SW 1271 (cell line): ENCODE results near the gene BCAS4.

Experiments
- DNase-seq, 2 experiments: peaks; one replicate each; lab custom pipeline; 2025; lab: John Stamatoyannopoulos, UW

Gene BCAS4

DNA sequence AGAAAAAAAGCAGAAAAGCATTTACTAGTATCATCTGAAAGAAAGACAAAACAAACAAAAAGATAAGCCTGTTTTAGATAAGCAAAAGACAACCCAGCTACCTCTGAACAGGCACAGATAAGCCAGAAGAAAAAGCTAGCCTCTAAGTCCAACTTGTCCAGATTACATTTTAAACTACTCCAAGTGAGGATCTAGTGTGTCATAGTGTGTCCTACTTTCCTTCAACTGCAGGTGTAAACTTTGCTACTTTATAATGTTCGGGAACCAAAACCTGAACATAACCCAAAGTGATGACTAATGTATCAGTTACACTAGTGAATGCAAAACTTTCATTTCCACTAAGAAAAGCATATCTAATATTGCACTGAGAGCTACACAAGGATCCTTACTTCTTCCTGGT is 116.9 kb downstream of the BCAS4 start:
- DNase-seq = no peak

DNA sequence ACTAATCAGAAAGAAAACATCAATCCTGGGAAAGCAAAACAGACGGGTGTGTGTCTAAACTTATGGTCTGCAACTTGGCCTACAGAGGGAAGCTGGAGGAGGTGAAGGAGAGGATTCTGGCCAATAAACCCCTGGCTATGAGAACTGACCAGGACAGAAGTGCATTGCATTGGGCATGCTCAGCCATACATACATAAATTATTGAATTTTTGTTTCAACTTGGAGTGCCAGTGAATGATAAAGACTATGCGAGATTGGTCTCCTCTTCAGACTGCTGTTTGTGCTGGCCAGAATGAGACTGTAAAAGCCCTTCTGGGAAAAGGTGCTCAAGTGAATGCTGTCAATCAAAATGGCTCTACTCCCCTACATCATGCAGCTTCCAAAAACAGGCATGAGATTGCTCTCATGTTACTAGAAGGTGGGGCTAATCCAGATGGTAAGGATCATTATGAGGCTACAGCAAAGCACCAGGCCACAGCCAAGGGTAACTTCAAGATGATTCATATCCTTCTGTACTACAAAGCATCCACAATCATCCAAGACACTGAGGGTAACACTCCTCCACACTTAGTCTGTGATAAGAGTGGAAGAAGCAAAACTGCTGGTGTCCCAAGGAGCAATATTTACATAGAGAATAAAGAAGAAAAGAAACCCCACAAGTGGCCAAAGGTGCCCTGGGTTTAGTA is 119.0 kb downstream of the BCAS4 start:
- peak; percentile 39 to 81 for DNase-seq

DNA sequence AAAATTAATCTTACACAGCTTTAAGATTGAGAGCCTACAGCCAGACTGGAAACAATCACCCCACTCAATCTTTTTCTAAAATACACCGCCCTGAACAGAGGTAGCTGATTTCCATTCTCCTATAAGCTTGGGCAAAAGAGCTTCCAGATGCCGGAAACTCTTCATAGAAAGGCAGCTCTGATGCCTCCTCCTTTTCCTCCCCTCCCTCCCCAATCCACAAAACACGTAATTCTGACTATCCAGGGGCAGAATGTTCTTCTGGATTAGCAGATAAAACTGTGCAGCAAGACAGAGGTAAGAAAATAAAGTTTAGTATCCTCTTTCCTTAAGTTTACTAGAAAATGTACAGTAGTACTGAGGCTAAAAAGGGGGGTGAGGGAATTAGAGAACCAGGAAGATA is 120.6 kb downstream of the BCAS4 start:
- no peak for DNase-seq

DNA sequence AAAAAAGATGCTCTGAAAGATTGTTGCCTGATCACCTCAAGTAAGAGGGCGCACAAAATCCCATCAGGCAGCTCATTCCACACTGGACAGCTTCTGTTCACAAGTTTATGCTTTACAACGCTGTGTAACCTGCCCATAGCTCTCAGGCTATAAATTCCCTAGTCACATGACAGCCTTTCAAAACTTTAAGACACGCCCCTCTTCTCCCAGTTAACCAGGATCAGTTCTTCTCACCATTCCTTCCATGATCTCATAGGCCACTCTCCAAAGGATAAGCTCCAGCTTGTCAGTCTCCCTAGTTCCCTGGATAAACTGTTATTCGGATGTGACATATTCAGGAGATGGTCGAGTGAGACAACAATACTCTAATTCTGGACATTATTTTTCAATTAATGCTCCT is 121.4 kb downstream of the BCAS4 start:
- peak in 1 of 2 experiments; percentile 23 for DNase-seq

DNA sequence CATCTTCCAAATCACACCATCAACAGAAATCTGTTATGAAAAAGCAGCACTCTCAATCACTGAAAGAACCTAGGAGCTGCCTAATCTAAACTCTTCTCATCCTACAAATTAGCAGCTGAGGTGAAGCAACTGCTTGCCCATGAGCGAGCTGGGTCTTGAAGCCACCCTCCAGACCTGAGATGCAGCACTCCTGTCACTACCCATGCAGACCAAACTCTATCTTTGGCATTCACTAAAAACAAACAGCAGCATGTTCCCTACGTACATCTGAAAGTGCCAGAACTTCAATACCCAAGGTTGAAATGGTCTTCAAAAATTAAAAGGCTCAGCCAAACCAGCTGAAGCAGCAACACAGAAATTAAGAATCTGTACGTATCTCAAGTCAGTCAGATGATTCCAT is 122.1 kb downstream of the BCAS4 start:
- no peak for DNase-seq

DNA sequence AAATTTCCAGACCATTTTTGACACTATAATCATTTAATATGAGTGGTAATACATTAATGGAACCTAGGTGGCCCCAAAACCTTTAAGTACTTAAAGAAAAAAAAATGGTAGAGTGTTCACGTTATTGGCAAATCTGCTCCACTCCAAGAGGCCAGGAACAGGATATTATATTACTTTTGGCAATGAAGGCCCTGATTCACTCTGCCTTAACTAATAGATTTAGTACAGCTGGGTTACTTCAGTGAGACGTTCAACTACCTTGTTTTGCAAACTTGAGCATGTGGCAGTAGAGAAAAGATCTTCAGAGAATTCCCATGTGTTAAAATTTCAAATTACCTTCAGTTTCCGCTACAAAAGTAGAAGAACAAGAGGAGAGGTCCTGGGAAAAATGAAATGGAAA is 123.5 kb downstream of the BCAS4 start:
- DNase-seq = no peak

DNA sequence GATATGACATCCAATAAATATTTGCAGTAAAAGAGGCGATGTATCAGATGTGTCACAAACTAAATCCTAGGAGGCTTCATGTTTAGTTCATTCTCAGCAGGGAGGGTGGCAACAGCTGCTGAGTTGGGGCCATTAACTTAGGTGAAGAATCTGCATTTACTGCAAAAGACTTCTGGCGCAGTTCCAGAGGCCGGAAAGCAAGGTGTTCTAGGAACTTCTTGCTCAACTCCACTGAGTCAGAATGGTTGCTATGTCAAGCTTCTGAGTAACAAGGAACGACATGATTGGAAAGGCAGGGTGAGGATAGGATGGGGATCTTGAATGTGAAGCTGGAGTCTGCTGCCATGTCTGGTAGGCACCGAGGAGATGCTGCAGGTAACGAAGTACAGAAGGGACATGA is 124.7 kb downstream of the BCAS4 start:
- DNase-seq = peak in 1 of 2 experiments; percentile 53

DNA sequence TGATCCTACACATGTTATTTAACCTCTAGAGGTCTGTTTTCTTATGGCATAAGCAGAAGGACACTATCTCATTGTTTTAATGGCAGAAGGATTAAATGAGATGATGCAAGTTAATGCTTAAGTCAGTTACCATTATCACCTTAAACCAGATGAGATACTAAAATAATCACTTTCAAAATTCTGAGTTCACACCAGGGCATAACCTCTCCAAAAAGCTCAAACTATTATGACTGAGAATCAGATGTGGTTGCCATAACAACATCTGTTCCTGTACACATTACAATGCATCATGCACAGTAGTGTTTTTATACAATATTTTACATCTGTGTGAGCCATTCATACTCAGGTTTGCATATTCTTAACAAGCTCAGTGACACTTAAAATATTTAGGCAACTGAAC is 126.1 kb downstream of the BCAS4 start:
- DNase-seq = peak in 1 of 2 experiments; percentile 18

DNA sequence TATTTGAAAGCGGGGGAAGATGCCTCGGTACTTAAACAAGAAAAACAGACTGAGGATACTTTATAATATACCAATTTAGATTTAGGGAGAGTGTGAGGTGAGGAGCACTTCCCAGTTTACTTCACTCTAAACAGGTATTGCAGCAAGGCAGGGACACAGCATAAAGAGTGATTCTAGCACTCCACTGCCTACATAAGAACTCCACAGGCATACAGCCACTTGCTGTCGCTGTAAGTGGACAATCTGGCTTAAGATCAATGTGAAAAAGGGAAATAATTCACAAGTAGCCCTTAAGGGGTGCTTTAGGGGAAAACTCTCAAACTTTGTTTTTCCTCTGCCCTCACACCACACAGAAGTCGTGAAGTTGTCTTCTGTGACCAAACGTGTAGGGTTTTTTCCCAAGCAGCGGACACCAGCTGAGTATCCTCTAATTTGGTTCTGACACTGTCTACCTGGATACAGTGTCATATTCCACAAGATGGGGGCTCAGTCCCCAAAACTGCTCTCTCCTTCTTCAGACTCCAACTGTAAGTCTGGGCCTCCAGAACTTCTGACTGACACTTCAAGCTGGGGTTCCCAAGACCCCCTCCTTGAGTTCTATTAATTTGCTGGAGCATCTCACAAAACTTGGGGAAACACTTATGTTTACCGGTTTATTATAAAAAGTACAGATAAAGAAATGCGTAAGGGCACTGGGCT is 127.1 kb downstream of the BCAS4 start:
- no peak for DNase-seq

DNA sequence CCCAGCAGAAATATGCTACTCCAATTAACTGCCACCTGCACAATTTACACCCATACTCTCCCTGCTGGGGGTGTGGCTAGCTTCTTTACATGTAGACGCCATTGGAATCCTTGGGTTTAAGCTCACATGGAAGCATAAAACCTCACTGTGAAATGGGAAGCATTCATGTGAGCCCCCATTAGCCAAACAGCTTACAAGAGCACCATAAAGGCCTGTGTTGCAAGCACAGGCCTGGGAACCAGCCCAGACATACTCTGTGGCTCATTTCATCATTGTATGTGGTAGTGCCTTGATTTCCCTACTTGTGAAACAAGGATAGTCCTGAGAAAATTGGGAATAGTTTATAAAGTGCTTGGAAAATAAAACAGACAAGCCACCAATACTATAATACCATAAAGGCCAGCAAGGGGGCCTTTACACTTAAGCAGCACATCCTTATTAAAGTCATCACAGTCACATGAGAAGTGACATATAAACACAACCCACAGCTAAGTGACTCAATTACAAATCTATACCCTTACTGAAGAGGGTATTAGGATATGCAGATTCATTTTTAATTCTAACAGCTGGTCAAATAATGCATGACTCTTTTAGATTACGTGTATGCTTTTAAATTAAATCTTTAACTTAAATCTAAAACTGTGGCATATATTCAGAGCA is 129.5 kb downstream of the BCAS4 start:
- no peak for DNase-seq

DNA sequence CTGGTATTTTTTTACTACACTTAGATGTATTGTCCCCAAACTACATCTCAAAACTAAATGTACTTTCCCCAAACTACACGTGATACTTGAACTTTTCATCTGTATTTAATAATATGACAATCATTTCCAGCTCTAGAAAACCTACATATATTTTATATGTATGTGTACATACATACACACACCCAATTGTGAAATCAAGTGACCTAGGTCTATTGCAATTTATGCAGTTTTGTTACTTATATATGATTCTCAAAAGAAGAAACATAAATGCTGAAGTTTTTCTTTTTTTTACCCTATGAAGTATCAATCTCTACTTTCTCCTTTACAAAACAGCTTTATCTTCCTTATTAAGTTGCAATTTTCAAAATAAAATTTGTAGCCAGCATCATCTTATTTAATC is 131.7 kb downstream of the BCAS4 start:
- no peak for DNase-seq
